Breast epithelium (tissue), 4 donors: ENCODE data around the gene S100P. TPM values are rescaled to one million over a fixed set of nuclear protein-coding genes. Genes with fewer than 3 reads are reported as not detected.

ENCODE experiments used
- DNase-seq, 2 donors: peaks; one replicate each; pipeline ENCODE4 v3.0.0-alpha.2; 2019; ENCODE audit warnings: low spot score in 2 of 2
- H3K27ac ChIP-seq, 2 donors: fragments of 200-600 bp; sonication (generic) in 1 of 2; one replicate each; pipeline ENCODE4 v1.5.1; 2016 to 2019; ENCODE audit warnings: mild to moderate bottlenecking in 1 of 2
- H3K27me3 ChIP-seq, 2 donors: fragments of 200-600 bp; sonication (generic) in 1 of 2; one replicate each; pipeline versions ENCODE4 v1.5.1 to v1.6.0; 2017 to 2019; ENCODE audit warnings: control low read depth in 1 of 2, mild to moderate bottlenecking in 1 of 2
- H3K36me3 ChIP-seq: fragments of 200-600 bp; one replicate; pipeline ENCODE4 v1.5.1; 2019
- H3K4me1 ChIP-seq, 2 donors: fragments of 200-600 bp; sonication (generic); one replicate each; pipeline ENCODE4 v1.5.1; 2016 to 2019; ENCODE audit warnings: control low read depth in 1 of 2
- H3K4me3 ChIP-seq, 3 donors: fragments of 200-600 bp; sonication (generic); 1 replicate in 2 of 3; 2 replicates in 1 of 3; pipeline ENCODE4 v1.5.1; 2016 to 2019; ENCODE audit warnings: mild to moderate bottlenecking in 3 of 3, moderate library complexity in 2 of 3
- H3K9me3 ChIP-seq, 2 donors: fragments of 200-600 bp; sonication (generic) in 1 of 2; one replicate each; pipeline ENCODE4 v1.5.1; 2016 to 2019; ENCODE audit warnings: control low read depth in 1 of 2
- POLR2A ChIP-seq: fragments of 450-650 bp; IDR thresholded peaks from one replicate; pipeline ENCODE4 v1.6.1; 2016; ENCODE audit warnings: antibody characterized with exemption, mild to moderate bottlenecking, moderate library complexity
- POLR2AphosphoS5 ChIP-seq, 3 donors: sonication (generic); formaldehyde crosslinking; IDR thresholded peaks; one replicate each; pipeline ENCODE4 v1.6.1; 2017; ENCODE audit warnings: antibody characterized with exemption in 3 of 3
- intact Hi-C: fragments of 100-400 bp; cut with DNase I; formaldehyde crosslinking; loops from one replicate; pipeline ENCODE4 v1.15.1; 2023; ENCODE audit warnings: low total_unique reads
- total RNA-seq, 3 donors: library from RNA; depleted of rRNA; stranded (reverse); fragments of >200 nt; gene quantifications; one replicate each; pipeline ENCODE4 v1.1.0, GENCODE V29; 2016
- TF ChIP-seq, protein P1 (sequence below), 3 donors: fragments of 450-650 bp; IDR thresholded peaks; one replicate each; pipeline ENCODE4 v1.5.1; 2016 to 2017; ENCODE audit warnings: antibody characterized with exemption in 3 of 3, mild to moderate bottlenecking in 3 of 3, moderate library complexity in 3 of 3

S100P gene
- total RNA-seq, 3 donors from 2014 or later, result 0.29 to 0.98 TPM; not detected in 1

DNA sequence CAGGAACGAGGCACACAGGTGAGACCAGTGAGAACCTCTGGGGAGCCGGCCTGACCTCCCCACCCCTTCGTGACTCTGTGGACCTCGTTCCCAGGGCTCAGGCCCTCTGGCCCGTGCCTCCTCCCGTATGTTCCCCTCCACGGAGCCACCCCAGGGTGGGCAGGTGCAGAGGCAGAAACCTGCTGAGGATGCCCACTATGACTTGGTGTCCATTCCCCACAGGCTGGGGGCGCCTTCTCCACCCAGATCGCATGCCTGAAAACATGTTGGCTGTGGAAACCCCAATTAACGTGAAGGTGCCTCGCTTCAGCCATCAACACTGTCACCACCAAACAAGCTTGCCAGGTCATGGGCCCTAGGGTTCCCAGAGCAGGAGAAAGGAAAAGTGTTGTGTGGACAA is 49.3 kb downstream of the S100P start:
- TF ChIP-seq POLR2A (no peak), POLR2AphosphoS5 (IDR thresholded peaks at IDR 0.05) (no peak)
- TF ChIP-seq, protein P1, sequence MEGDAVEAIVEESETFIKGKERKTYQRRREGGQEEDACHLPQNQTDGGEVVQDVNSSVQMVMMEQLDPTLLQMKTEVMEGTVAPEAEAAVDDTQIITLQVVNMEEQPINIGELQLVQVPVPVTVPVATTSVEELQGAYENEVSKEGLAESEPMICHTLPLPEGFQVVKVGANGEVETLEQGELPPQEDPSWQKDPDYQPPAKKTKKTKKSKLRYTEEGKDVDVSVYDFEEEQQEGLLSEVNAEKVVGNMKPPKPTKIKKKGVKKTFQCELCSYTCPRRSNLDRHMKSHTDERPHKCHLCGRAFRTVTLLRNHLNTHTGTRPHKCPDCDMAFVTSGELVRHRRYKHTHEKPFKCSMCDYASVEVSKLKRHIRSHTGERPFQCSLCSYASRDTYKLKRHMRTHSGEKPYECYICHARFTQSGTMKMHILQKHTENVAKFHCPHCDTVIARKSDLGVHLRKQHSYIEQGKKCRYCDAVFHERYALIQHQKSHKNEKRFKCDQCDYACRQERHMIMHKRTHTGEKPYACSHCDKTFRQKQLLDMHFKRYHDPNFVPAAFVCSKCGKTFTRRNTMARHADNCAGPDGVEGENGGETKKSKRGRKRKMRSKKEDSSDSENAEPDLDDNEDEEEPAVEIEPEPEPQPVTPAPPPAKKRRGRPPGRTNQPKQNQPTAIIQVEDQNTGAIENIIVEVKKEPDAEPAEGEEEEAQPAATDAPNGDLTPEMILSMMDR (IDR thresholded peaks at IDR 0.05), result no peak
- Histone ChIP-seq H3K4me1 (peaks cover 9% of the 10 kb centered on the region in 2 donors), H3K27ac (no peak overlapping the region), H3K9me3 (no peaks in the 10 kb centered on the region), H3K4me3 (no peak overlapping the region), H3K36me3 (no peaks in the 10 kb centered on the region), H3K27me3 (no peaks in the 10 kb centered on the region)
- DNase-seq, result no peak
- intact Hi-C loops, result no loop called here

Other genes starting within 250 kb of the S100P start
- under 1 TPM; 0.16 to 0.66 (median 0.44) TPM for gene PPP2R2C, start 221.3 kb upstream of the S100P start, total RNA-seq
- 10 to 100 TPM; 18.7 to 49.8 (median 19.6) TPM for gene MAN2B2, start 118.7 kb upstream of the S100P start, total RNA-seq
- gene MRFAP1, start 53.2 kb upstream of the S100P start, total RNA-seq, result 100 to 1,000 TPM; 119 to 172 (median 142) TPM
- gene MRFAP1L1, start 16.0 kb downstream of the S100P start, total RNA-seq, result 10 to 100 TPM; 48.0 to 78.0 (median 70.1) TPM
- 10 to 100 TPM; 18.9 to 23.6 (median 19.8) TPM for gene BLOC1S4, start 22.3 kb downstream of the S100P start, total RNA-seq
- gene KIAA0232, start 88.8 kb downstream of the S100P start, total RNA-seq, result 10 to 100 TPM; 31.5 to 40.8 (median 31.7) TPM
- gene TBC1D14, start 215.9 kb downstream of the S100P start, total RNA-seq, result 10 to 100 TPM; 48.5 to 57.3 (median 48.7) TPM